Fibroblast of skin of left biceps (primary cell): ENCODE data around the gene CFAP74.

Source experiments
- DNase-seq, 2 experiments: peaks; one replicate each; pipeline ENCODE4 v3.0.0-alpha.2; 2013; ENCODE audit warnings: low read depth in 2 of 2

CFAP74 gene

GRCh38 chr1:1971688-1972087 is 31.9 kb downstream of the CFAP74 start:
- DNase-seq, result no peak

DNA sequence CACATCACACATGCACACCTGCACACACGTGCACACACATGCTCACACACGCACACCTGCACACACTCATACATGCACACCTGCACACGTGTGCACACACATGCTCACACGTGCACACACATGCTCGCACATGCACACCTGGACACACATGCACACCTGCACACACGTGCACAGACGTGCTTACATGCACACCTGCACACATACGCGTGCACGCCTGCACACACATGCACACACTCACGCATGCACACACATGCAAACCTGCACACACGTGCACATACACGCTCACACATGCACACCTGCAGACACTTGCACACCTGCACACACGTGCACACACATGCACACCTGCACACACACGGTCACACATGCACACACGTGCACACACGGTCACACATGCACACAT is 32.6 kb downstream of the CFAP74 start:
- no peak for DNase-seq

GRCh38 chr1:1969953-1970716 is 33.5 kb downstream of the CFAP74 start:
- DNase-seq, result no peak

DNA sequence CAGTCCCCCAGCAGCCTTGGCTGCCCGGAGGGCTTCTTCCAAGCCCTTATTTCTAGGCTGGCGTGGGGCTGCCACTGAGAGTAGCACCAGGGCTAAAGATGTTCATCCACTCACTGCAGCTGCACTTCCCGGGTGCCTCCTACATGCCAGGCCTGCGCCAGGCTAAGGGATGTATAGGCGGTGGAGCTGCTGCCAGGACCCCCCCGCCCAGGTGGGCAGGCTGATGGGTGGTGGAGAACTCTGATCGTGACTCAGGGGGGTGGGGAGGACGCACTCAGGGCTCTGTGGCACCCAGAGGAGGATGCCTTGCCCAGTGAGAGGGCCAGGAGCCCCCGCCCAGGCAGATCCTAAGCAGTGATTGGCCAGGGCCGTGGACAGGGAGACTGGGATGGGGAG is 34.1 kb downstream of the CFAP74 start:
- DNase-seq, result no peak

DNA sequence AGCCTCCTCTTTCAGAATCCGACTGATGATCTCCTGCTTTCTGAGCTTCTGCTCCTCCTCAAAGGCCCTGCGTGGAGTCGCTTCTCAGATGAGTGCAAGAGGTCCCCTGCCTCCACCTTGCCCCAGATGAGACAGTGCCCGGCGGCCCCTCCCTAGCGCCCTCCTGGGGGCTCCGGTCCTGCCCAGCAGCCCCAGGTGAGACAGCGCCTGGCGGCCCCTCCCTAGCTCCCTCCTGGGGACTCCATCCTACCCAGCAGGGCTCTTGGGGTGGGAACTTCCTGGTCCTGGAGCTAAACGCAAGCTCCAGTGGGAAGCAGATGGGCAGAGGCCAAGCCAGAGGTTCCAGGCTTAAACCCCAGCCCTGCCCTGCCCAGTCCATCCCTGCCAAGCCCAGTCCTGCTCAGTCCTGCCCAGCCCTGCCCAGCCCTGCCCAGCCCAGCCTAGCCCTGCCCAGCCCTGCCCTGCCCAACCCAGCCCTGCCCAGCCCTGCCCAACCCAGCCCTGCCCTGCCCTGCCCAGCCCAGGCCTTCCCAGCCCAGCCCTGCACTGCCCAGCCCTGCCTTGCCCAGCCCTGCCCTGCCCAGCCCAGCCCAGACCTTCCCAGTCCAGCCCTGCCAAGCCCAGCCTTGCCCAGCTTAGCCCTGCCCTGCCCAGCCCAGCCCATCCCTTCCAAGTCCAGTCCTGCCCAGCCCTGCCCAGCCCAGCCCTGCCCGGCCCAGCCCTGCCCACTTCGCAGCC is 34.6 kb downstream of the CFAP74 start:
- no peak for DNase-seq

GRCh38 chr1:1967879-1968278 is 35.7 kb downstream of the CFAP74 start:
- DNase-seq, result no peak

GRCh38 chr1:1967151-1967550 is 36.4 kb downstream of the CFAP74 start:
- no peak for DNase-seq

- no peak for DNase-seq
These were observed 37.4 kb downstream of the CFAP74 start for GRCh38 chr1:1966071-1966740.

DNA sequence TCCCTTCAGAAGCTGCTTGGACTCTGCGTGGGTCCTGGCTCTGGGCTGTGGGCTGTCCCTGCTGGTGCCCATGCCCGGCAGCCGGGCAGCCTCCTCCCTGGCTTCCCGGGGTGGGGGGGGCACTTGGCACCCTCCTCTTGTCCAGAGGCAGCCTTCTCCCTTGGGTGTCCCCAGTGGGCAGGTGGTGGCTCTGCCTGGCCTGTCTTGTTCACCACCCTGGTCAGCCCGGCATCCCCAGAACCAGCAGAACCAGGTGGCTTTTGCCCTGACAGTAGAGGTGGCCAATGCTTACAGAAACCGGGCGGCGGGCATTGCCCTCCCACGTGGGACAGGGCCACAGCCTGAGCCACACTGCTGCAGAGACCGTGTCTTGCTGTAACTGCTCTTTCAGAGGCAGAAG is 38.0 kb downstream of the CFAP74 start:
- DNase-seq, result no peak

DNA sequence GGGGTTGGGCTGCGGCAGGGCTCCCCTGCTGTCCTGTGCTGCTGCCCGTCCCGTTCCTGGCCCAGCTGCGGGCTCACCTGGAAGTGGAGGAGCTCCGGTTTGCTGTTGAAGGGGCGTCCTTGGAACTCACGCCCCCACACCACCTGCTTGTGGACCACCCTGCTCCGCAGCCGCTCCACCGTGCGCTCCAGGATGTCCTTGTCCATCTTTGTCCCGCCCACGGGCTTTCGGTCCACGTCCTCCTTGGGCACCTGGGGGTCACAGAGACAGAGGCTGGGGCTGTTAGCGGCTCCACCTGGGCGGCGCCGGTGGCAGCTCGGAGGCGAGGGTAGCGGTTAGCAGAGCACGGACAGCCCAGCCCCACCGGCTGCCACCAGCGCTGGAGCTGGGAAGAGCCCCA is 38.8 kb downstream of the CFAP74 start:
- DNase-seq, result no peak

GRCh38 chr1:1963570-1963969 is 40.0 kb downstream of the CFAP74 start:
- DNase-seq, result no peak

GRCh38 chr1:1962752-1963151 is 40.8 kb downstream of the CFAP74 start:
- no peak for DNase-seq

GRCh38 chr1:1960480-1961196 is 42.9 kb downstream of the CFAP74 start:
- no peak for DNase-seq

GRCh38 chr1:1959840-1960479 is 43.6 kb downstream of the CFAP74 start:
- DNase-seq, result peak; percentile 22 to 33

DNA sequence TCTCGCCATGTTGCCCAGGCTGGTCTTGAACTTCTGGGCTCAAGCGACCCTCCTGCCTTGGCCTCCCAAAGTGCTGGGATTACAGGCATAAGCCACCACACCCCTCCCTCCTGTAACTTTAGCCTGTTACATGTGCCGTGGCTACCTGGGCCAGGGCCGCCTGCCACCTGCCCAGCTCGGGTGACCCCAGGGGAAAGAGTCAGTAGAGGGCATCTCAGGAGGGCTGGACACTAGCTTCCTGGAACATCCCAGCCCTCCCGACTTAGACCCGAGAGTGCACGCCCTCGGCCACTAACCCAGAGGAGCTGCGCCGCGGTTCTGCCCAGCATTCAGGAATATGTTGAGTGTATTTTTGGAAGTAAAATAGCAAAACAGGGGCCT is 44.1 kb downstream of the CFAP74 start:
- DNase-seq, result no peak

- DNase-seq, result no peak
These were observed 45.5 kb downstream of the CFAP74 start for GRCh38 chr1:1958071-1958541.

DNA sequence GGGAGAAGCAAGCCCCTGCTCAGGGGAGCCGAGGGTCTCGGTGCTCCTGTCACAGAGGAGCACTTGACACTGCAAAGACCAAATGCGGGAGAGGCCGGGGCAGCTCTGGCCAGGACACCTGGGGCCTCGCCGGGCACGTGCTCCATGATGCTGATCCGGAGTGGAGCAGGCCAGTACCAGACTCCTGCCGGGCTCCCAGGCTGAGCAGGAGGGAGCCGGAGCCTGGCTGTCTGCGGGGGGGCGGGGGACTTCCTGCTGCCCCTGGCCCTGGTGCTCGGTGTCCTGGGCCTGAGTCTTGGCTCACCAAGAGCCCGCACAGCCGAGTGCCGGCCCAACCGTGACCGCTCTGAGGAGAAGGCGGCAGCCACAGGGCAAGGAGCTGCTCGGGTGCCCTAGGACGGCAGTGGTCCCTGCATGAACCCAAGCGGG is 46.0 kb downstream of the CFAP74 start:
- no peak for DNase-seq

DNA sequence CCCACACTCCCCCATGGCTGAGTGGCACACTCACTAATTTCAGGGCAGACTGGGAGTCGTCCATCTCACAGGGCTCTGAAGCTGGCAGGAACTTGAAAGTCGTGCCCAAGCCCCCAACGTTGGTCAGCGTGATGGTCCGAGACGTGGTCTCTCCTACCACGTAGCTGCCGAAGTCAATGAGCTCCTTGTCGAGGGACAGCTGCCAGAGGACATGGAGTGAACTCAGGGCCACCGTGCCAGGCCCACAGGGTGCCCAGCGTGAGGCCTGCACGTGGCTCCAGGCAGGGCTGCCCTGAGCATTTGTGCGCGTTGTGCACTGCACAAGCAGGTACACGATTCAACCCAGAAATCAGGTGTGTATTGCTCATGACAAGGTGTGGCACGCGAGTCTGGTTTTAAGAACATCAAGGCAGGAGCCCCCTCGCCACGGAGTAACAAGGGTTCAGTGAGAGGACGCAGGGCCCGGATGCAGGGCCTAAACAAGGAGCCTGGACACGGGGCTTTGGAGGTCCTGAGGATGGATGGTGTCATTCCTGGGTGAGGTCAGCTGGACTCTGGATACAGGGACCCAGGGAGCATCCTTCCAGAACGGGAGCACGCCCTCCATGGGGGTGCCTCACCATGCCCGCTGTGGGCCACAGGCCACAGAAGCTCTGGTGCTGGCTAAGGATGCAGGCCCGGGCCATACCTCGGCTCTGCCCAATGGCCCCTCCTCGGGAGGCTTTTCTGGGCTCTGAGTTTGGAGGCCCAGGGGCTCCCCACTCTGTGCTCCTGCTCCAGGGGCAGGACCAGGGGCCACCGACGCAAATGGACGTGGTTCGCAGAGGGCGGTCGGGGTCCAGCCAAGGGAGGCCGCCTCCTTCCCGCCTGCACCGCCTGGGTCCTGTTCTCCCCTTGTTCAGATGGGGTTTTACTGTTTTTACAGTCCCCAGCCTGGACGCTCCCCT is 46.7 kb downstream of the CFAP74 start:
- no peak for DNase-seq

GRCh38 chr1:1956101-1956500 is 47.5 kb downstream of the CFAP74 start:
- no peak for DNase-seq

GRCh38 chr1:1955621-1956094 is 47.9 kb downstream of the CFAP74 start:
- DNase-seq, result no peak
